ENCODE results near the gene XRCC3.
"Not testable (repeated sequence)": the region's sequence is repeated elsewhere in the genome, so short reads cannot be mapped to it uniquely, and the experiment has no call there.

The XRCC3 gene

DNA sequence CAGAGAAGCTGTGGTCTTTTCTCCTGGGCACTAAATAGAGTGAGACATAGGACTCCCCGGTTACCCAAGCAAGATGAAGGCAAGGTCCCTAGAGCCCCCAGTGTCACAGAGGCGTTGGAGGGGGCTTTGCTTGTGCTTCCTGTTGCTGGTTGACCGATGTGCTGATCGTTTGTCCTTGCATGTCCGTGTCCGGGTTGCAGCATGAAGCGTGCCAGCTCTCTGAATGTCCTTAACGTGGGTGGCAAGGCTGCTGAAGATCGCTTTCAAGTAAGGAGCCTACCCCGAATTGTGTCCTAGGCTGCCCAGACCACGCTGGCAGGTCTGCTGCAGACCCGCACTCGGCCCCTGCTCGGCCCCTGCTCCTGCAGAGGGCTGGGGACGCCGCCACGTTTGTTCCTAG, 23.1 kb downstream of the XRCC3 start:
- no peak for DNase-seq

DNA sequence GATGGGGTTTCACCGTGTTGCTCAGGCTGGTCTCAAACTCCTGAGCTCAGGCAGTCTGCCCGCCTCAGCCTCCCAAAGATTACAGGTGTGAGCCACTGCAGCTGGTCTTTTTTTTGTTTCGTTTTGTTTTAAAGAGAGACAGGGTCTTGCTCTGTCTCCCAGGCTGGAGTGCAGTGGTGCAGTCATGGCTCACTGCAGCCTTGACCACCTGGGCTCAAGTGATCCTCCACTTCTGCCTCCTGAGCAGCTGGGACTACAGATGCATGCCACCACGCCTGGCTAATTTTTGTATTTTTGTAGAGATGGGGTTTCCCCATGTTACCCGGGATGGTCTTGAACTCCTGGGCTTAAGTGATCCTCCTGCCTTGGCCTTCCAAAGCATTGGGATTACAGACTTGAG, 23.6 kb downstream of the XRCC3 start:
- not testable (repeated sequence) for DNase-seq

DNA sequence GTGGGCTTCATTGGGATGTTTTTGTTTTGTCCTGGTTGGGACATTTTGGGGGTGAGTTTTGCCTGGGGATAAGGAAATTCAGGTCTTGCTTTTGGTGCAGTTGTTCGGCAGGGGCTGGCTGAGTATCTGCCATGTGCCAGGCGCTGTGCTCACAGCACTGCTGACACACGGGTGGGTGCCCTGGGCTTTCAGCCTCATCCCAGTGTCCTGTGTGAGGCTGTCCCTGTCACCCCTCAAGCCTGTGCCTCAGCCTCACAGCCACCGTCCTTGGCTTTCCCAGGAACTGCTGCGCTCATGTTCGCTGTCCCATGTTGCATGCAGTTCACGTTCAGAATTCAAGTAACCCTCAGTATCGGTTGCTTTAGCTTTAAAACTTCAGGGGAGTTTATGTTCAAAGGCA, 24.9 kb downstream of the XRCC3 start:
- no peak for DNase-seq

DNA sequence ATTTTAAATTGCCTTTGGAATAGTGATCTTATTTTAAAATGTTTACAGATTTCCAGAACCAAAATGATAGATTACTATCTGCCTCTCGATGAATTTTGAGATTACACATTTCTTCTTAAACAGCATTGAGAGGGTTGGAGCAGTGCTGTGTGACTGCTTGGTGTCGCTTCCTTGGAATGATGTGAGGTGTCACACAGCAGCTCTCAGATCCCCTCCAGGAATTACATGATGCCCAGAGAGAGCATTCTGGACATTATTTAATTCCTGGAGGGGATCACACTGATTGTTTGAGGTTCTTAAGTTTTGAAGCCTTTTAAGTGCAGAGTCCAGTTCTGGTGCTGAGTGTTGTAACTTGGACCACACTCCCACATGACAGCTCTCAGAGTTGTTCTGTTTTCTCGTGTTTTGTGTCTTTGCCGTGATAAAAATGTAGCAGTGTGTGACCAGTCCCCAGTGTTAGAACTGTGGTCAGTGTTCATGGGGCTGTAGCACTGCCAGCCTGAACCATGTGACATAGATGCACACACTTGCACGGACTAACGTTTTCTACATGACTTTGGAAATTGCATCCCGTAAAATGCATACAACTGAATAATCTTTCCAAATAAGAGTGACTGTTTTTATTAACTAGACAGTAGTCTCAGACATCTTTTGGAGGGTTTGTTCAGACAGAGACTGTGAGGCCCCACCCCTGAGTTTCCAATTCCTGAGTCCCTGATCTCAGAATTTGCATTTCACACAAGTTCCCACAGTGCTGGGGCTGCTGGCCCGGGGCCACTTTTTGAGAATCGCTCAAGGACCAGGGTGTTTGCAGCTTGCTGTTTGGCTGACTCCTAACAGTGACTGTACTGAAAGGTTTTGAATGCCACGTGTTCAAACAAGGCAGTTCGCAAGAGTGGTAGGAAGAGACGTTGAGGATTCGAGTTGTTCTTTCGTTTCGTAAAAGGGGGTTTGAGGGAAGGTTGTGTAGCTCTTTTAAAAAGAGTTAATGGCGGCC, 26.0 kb downstream of the XRCC3 start:
- DNase-seq = no peak

DNA sequence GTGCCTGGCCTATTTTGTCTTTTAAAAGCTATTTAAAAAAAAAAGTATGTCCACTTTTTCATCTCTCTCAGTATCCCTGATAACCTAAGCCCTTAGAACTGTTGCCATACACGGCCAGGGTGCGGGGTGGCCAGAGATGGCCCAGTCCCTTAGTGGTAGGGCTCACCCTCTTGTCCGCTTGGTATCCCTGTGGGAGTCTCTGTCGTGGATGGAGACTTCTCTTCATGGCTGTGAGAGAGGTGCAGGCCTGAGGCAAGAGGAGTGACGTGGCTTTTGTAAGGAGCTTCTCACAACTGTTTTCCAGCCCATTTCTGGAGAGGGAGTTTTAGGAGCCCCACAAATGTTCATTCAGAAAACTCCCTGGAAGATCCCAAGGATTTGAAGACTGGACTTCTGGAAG, 26.8 kb downstream of the XRCC3 start:
- no peak for DNase-seq

DNA sequence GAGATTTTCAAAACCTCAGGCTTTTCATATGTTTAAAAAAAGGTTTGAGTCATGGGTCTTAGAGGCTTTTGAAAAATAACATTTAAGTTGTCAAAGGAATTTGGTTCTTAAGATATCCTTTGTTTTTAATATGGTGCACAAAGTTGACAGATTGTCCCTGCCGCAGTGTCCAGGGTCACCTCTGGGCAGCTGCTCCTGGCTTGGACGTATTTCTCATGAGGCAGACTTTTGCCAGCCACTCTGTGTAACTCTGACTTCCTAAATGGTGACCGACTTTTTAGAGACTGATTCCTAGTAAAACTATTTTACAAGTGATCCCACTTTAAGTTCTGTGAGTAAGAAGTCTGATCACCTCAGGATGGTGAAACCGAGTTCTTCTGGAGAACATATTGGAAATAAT, 27.5 kb downstream of the XRCC3 start:
- DNase-seq = no peak

DNA sequence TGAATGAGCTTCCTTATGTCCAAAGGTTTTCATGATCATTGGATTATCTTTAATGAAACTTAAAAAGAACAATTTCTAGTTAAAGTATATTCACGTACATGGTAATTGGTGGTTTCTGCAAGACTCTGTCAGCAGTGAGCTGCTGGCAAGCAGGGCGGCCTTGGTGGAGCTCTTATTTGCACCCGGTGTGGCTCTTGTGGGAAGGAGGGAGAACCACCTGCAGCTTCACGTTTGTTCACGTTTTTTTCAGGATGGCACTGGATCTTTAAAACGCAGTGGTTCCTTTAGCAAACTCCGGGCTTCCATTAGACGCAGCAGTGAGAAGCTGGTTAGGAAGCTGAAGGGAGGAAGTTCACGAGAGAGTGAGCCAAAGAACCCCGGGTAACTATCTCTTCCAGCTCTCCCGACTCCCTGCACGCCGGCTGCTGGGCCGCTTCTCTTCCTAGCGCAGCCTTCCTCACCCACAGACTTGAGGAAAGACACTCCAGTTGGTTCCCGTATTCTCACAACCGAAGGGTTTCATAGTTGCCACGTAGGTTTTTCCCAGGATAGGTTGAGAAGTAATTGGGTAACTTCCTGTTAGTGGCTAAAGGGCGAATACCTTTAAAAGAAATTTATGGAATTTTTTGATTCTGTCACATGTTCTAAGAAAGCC, 28.3 kb downstream of the XRCC3 start:
- no peak for DNase-seq

DNA sequence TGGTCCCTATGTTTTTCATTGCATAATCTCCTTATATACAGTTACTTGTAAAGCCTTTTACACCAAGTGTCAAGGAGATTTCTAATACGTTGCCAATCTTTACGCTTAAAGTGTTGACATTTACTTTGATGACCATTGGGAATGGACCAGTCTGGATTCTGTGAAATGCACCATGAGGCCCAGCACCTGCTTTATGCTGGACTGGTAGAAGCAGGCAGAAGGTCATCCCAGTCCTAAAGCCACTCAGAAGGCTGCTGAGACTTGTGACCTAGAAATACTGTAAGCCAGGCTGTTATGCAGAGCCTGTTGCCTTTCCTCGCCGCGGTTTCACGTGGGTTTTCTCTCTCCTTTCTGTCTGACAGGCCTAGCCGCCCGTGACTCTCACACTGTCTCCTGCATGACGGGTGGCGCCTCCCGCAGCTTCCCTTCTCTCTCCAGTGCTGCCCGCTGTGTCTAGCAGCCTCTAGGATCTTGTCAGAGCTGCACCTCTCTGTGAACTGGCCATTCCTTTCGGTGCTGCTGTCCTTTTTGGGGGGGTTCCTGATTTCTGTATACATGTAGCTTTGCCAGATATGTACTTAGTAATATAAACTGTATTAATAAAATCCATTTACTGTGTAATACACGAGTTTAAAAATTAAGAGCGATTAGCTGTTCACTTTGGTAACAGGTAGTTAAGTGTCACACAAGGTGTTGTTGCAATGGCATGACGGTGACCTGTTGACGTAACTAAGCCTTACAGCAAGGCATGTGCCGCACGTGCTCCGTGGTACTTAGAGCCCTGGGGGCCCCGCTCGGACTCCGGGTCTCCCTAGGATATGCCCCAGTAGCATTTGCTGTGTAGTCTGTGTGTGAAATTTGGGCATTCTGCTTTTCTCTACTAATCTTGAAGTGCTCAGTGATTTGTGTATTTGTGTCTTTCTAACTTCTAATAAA, 29.7 kb downstream of the XRCC3 start:
- no peak for DNase-seq

DNA sequence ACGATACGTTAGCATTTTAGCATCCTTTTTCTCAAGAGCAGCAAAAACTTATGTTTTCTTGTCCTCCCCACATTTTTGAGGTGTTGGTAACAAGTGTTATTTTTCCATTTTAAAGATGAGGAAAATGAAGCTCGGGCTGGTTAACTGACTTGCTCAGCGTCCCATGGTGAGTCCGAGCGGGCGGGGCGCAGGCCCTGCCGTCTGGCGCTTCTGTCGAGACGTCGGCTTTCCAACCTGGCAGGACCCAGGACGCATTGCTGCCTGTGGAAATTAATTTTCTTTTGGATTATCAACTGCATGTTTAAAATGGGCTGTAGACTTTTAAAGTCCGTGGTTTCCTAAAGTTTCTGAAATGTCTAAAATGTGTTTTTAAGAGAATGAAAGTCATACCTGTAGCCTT, 30.4 kb downstream of the XRCC3 start:
- no peak for DNase-seq

DNA sequence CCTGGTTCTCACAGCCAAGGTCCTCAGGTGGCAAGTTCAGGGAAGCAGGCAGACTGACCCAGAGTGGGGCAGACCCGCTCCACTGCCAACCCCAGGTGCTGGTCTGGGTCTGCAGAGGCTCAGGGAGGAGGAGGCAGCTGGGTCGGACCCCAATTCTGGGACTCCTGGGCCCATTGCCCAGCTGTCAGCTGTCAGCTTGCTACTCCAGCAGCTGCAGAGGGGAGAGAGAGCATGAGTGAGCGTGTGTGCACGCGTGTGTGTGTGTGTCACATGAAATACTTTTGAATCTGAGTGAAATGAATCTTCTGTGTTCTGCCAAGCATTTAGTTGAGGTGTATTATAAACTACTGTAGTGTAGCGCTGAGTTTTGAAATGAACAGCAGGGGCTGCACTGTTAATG, 30.8 kb downstream of the XRCC3 start:
- DNase-seq = no peak

DNA sequence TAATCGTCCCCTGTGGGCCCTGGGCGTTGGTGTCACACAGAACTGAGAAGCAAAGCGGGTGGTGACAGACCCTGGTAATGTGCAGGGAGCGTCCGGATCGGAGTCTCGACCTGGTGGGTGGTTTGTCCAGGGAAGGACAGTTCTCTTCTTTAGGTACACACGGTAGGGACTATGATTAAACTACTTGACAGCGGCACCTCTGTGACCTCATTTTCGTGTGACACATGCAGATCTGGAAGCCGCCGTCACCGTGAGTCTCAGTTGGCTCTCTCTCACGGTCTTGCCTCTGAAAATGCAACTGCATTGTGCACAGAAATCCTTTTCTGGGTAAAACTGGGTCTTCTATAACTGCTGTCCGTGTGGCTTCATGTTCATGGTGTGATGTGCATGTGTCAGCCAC, 32.1 kb downstream of the XRCC3 start:
- no peak for DNase-seq

DNA sequence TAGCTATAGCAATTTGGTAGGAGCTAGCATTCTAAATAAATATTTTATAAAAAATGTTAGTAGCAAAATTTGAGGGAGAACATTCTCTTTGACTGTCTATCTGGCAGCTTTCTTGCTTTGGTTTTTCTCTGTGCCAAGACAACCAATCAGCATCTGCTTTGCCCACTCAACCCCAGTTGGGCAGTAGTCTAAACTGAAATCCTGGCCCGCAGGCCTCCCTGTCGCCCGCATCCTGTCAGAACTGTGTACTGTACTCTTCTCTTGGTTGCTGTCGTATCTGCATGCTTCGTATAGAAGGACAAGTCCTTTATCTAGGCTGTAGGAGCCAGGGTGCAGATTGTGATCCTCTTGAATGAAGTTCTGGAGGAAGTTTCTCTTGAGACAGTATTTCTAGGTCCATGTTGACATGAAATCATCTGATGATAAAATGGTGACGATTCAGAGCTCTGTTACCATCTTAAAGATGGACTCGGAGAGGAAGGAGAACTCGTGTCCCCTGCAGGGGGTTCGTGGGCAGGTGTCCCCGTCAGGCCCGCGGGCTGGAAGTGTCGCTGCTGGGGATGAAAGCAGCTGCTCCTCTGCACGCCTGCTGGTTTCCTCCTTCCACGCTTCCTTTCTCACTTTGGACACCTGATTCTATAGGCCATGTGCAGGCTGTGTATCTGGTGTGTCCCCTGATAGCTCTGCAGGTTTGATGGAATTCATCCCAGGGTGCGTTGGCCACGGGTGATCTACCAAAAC, 34.6 kb downstream of the XRCC3 start:
- no peak for DNase-seq

DNA sequence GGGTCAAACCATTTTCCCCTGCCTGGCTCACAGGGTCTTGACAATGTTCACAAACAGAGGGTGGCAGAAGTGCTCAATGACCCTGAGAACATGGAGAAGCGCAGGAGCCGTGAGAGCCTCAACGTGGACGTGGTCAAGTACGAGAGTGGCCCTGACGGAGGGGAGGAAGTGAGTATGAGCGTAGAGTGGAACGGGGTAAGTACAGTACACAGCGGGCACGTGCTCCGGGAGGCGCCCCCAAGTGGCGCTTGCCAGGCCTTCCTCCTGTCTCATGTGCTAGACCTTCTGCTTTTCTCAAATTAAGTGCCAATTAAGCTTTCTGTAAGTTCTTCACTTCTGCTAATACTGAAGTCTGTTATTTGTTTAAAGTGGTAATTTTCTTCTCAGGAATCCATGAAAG, 35.9 kb downstream of the XRCC3 start:
- peak; percentile 46 for DNase-seq

DNA sequence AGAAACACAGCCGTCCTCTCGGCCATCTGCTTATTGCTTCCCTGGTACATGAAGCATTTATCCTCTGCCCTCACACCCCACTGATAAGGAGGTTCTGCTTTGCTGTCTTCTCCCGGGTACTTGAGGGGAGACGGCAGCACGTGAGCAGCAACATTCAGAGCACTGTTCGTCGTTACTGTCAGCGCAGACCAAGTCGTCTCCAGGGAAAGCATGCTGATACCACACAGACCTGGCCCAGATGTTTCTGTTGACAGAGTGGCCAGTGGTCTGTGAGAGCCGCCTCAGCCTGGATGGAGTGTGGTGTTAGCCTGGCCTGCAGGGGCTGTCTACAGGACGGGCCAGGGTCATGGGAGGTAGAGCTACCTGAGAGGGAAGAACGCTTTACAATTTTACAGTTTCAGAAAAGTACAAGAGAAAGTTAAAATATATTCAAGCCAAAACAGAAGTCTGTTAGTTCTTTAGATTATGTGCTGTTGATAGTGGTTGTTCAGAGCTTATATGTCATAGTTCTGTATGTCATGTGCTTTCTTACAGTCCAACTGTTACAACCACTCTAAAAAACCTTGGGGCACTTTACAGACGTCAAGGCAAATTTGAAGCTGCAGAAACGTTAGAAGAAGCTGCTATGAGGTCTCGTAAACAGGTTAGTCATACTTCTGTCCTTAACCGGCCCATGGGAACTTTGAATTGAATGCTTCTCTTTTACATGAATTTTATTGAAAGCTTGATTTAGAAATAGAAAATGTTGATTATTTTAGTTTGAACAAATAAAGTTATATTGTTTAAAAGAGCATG, 38.2 kb downstream of the XRCC3 start:
- DNase-seq = no peak

DNA sequence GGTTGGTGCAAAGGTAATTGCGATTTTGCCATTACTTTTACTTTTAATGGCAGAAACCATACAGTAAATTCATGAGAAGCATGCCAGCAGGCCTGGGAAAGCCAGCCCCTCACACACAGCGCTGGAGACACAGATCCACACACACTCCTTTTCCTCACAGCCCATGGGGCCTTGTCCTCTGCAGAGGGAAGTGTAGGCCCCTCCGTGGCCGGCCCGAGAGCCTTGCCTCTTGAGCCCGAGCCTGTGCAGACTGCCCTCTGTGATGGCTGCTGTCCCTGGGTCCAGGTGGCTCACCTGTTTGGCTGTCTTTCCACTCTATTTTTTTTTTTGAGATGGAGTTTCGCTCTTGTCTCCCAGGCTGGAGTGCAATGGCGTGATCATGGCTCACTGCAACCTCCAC, 39.3 kb downstream of the XRCC3 start:
- no peak for DNase-seq

DNA sequence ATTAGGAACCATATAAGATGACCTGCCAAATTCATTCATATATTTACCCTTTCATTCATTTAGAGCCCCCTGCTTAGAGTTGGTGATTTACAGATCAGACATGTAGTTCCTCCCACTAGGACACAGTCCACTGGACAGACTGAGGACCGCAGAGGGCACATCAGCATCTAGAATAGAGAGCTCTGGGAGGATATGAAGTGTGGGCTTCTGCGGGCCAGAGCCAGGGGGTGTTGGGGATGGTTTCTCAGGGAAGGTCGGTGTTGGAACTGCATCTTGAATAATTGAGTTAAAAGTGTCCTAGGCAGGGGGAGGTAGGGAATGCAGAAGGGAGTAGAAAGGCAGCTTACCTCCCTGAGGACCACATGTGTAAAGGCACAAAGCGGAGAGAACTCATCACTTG, 43.3 kb downstream of the XRCC3 start:
- no peak for DNase-seq

DNA sequence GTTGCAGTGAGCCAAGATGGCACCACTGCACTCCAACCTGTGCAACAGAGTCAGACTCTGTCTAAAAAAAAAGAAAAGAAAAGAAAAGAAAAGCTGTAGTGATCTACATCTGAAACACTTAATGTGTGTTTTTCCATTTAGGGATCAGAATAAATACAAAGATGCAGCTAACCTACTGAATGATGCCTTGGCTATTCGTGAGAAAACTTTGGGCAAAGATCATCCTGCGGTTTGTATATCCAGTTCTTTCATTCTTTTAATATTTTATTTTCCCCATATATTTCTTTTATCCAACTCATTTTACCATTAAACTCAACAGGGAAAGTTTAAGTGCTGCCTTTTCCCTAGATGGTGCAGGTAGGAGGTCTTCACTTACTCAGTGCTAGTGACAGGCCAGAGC, 45.9 kb downstream of the XRCC3 start:
- DNase-seq = no peak

DNA sequence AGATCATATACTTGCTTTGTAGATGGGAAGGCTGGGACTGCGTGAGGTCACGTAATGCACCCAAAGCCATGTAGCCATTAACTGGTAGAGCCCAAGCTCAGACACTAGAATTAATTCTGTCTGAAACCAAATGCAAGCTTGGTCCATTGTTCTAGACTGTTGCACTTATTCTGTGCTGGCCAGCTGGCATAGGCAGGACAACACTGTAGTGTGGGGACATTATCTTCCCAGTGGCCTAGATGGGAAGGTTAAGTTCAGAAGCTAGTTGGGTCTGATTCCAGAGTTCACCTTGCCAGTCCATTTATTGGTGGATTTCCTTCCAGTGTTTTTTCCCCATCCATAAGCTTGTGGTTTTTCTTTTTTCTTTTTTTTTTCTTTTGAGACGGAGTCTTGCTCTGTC, 47.1 kb downstream of the XRCC3 start:
- DNase-seq = no peak

DNA sequence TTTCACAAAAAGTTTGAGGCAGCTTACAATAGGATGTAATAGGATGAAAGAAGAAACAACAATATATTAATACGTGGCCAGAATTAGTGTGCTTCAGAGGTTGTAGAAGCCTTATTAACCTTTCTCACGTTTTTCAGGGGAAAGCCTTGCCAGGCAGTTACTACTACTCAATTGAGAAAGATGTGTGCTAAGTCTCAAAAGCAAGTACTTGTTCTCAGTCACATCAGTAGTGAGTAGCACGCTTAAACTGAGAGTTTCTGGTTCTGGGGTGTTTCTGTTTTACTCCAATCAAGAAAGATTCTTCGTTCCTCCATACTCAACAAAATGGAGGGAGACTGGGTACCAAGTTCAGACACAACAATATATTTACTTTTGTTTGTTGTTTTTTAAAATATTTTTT, 47.6 kb downstream of the XRCC3 start:
- peak; percentile 21 for DNase-seq

DNA sequence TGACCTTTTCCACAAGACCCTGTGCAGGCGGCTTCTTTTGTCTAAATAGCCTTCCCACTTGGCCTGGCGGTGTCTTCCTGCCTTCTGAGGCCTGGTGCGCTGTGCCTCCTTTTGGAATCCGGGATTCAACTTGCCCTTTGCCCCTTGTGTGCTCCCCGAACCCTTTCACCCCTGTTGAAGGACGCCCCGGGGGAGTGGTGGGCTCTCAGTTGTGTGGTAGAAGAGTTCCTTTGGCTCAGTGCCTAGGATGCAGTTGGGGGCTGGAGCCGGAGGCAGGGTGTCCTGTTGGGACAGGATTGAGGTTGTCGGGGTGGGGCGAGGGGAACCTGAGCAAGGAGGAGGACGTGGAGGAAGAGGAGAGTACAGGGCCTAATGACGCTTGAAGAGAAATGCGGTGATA, 51.7 kb downstream of the XRCC3 start:
- no peak for DNase-seq

DNA sequence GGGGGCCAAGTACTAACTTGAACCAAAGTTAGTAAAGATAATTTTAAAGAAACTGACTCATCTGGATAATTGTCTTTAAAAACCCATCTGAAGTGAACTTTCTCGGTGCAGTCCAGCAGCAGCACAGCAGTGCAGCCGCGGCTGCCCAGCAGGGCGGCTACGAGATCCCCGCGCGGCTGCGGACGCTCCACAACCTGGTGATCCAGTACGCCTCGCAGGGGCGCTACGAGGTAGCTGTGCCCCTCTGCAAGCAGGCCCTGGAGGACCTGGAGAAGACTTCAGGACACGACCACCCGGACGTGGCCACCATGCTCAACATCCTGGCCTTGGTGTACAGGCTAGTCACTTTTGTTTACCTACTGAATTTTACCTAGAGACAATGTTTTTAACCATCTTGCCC, 52.7 kb downstream of the XRCC3 start:
- no peak for DNase-seq

DNA sequence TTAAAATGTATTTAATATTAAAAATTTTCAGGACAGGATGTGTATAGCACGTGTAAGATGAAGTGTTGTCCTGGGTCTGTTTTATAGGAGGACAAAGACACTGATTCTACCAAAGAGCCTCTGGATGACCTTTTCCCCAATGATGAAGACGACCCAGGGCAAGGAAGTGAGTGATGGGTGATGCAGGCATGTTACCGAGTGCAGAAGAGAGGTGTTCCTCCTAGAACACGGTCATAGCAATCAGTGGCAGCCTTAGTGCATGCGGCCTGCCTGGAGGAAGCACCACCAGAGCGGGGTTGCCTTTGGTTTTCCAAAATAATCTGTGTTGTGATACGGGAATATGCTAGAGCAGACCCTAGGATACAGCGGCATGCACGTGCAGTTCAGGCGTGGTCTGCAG, 53.2 kb downstream of the XRCC3 start:
- DNase-seq = no peak
